Loucy (cell line): ENCODE results near the gene SLC7A10.

Experiments used
- EZH2phosphoT487 ChIP-seq: fragments of 200-600 bp; IDR thresholded peaks from 2 replicates; pipeline ENCODE4 v1.6.1; 2018; ENCODE audit warnings: antibody characterized with exemption, mild to moderate bottlenecking, moderate library complexity, borderline replicate concordance
- TF ChIP-seq, protein P1 (sequence below): fragments of 200-600 bp; sonication (generic); conservative IDR thresholded peaks from 2 replicates; pipeline ENCODE4 v1.5.1; 2014; ENCODE audit warnings: mild to moderate bottlenecking, antibody characterized with exemption, low read length

DNA sequence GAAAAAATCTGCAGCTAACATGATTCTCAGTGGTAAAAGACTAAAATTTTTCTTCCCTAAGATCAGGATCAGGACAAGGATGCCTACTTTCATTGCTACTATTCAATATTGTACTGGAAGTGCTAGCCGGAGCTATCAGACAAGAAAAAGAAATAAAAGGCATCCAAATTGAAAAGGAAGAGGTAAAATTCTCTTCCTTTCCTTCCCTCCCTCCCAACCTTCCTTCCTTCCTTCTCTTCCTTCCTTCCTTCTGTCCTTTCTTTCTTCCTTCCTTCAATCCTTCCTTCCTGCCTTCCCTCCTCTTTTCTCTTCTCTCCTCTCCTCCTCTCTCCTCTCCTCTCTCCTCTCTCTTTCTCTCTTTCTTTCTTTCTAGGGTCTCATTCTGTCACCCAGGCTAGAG, 58.2 kb downstream of the SLC7A10 start:
- TF ChIP-seq, protein P1, sequence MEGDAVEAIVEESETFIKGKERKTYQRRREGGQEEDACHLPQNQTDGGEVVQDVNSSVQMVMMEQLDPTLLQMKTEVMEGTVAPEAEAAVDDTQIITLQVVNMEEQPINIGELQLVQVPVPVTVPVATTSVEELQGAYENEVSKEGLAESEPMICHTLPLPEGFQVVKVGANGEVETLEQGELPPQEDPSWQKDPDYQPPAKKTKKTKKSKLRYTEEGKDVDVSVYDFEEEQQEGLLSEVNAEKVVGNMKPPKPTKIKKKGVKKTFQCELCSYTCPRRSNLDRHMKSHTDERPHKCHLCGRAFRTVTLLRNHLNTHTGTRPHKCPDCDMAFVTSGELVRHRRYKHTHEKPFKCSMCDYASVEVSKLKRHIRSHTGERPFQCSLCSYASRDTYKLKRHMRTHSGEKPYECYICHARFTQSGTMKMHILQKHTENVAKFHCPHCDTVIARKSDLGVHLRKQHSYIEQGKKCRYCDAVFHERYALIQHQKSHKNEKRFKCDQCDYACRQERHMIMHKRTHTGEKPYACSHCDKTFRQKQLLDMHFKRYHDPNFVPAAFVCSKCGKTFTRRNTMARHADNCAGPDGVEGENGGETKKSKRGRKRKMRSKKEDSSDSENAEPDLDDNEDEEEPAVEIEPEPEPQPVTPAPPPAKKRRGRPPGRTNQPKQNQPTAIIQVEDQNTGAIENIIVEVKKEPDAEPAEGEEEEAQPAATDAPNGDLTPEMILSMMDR = no peak
- no peak for TF ChIP-seq EZH2phosphoT487
